GM19025 (cell line): ENCODE measurements around the gene CHD6.
A peak's percentile ranks its signal among the peaks of the same experiment; 100 is the strongest.

ENCODE experiments used
- ATAC-seq: cut with Tn5 transposase; IDR thresholded peaks from one replicate; pipeline ENCODE4 v1.9.1; 2021; ENCODE audit warnings: mild to moderate bottlenecking, low read depth, moderate library complexity; ENCODE audit not compliant: unreplicated experiment

The CHD6 gene

DNA sequence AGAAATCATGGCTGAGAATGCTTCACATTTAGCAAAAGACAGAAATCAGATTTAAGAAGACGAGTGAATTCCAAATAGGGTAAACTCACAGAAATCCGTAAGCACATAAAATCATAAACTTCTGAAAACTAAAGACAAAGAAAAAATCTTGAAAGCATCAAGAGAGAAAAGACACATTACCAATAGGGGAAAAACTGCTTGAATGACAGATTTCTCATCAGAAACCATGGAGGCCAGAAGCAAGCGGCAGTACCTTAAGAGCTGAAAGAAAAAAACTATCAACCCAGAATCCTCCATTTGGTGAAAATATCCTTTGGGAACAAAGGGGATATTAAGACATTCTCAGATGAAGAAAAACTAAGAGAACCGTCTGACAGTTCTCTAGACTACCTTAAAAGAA lies 185.0 kb downstream of the CHD6 start:
- no peak for ATAC-seq

DNA sequence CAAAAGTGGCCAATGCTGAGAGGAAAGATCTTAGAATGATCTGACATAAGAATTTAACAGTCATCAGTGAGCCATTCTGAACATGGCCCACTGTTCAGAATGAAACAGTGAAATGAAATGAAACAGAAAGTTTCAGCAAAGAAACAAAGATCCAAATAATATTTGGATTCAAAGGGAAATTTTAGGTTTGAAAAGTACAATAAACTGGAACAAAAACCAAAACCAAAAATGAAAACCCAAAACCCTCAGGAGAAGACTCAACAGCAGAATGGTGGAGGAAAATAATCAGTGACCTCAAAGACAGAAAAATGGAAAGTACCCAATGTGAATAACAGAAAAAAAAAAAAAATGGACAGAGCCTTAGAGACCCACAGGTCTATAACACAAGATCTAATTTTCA lies 185.4 kb downstream of the CHD6 start:
- ATAC-seq = no peak

DNA sequence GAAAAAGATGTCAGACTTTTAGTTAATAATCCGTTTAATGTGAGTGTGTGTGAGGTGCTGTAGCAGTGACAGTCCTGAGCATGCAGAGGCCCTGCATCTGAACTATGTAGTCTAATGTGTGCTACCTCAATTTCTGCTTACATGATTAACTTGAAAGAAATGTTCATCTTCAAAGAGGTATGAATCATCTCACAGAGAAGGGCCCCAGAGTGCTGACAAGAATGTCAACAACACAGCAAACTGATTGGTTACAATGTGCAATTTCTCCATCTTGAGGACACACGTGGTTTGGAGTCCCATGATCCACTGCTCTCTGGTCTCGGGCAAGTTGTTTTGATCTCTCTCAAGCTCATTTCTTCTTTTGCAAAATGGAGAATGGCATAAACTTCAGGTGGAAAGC lies 189.9 kb downstream of the CHD6 start:
- no peak for ATAC-seq

DNA sequence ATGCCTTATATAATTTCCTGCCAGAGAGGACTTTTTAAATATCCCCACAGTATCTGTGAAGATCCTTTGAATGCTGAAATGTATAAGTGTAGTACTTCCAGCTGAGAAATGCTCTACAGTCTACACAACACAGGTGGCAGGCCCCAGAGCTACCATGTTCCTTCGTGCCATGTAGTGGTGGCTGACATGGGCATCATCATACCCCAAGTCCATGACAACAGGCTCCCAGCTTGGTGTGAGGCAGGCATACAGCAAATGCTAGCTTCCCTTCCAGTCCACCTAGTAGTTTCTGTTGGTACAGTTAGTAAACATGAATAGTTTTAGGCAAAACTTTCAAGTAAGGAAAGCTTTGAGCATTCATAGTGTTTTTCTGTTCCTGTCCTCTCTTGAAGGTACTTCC lies 190.3 kb downstream of the CHD6 start:
- ATAC-seq = no peak

DNA sequence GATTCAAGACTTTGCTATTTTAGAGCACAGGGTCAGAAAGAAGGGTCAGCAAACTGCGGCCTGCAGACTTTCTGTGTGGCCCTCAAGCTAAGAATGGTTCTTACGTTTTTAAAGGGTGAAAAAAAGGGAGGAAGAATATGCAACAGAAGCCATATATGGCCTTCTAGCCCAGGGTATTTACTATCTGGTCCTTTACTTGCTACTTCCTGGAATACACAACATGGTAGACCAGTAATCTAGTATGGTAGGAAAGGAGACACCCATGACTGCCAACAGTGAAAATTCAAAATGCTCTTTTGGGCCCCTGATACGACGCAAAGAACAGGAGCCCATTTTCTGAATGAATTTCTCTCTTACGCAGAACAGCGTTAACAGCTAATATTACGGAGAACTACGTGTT lies 191.2 kb downstream of the CHD6 start:
- no peak for ATAC-seq

DNA sequence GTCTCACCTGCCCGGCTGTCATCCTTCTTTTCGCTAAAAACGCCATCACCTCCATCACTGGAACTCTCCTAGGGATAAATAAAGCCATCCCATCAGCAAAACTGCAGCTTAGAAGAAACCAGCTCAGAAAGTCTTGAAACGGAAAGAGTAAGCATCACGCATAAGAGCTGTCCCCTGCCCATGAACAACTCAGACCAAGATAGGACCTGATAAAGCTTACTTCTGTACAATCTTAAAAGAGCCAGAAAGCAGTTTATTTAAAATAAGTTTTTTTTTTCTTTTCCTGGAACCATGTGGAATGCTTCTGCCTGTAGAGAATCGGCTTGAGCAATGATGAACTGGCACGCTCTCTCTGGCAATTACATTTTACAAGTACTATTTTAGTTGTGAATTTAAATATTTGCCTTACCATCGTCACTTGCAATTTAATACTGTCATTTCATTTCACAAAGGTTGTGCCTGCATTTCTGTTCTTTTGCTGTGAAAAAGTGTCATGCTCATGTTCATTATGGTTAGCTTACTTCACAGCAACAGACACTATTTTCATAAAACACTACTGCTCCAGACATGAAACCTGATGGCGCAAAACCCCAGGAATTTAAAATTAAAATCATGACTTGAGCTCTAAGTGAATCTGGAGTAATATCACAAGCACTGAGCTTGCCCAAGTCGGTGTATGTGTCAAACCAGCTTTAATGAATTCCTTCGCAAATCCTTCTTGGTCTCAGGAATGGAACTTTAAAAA lies 191.9 kb downstream of the CHD6 start:
- no peak for ATAC-seq

DNA sequence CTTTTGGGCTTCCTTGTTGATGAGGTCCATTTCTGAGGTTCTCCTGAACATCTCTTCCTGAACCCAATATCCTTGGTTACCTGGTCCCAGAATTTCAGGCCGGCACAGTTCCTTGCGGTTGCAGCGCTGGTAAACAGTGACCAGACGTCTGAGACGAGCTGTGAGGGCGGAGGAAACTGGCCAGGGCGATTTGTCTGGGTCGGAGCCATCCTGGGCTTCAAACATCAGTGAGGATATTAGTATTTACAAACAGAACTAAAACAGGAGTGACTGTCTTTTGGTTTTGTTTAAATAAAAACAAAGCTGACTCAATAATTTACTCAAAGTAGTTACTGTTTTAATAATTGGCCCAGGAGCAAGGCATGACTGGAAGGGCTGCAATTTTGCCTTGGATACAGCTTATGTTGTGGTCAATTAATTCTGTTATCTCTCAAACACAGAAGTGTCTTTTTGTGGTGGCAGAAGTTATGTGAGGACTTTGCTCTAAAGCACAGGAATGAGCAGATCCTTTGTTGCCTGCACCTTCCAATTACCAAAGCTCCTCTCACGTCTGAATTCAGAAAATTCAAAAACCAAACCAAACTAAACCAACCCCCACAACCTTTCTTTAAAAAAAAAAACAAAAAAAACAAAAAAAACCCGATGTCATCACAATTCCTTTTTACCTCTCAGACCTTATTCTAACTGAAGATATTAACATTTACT lies 192.8 kb downstream of the CHD6 start:
- ATAC-seq = no peak

DNA sequence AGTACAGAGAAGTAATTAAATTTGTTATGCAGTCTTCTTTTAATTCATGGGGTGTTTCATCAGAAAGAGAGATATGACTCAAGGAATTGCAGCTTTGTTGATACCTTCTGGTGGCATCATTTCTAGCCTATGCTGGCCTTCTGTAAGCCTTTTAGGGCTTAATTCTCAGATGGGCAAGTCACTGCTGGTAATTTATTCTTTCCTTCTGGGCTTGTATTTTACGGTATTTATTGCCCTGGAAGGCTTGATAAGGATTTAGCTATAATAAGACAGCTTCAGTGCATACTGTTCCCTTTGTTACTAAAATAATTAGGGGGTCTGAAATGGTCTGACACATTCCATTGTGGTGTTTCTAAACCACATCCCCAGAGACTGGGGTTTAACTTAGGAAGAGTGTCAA lies 193.6 kb downstream of the CHD6 start:
- no peak for ATAC-seq

DNA sequence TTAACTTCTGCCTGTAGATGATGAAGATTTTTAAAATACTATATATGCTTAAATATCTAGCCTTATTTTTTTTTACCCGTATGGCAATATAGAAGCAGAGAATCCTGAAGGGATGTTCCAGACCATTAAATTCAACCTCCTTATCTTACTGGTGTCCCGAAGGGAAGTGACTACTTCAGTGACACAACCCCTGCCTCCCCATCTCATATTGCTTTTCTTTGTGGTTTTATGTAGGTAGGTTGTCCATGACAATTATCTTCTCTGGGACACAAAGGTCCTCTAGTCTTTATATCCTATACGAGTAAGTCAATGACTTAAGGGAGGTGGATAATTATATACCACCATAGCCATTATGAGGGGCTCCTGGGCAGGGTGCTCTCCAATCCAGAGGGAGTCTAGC lies 194.2 kb downstream of the CHD6 start:
- ATAC-seq = no peak

DNA sequence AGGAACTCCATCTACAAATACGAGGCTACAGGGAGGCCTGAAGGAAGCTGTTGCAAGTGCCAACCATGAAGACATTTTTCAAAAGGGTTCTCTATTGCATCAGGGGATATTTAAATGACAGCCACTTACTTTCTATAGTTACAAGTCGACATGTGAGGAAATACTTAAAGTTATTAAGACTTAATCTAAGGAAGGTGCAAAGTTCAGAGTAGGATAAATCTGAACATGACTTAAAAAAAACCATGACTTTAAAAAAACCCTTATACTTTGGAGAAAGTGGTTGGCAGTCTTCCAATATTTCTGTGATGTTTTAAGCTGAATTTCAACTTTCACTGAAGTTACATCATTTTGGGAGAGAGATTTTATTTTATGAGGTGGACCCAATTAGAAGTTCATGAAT lies 195.2 kb downstream of the CHD6 start:
- ATAC-seq = no peak

DNA sequence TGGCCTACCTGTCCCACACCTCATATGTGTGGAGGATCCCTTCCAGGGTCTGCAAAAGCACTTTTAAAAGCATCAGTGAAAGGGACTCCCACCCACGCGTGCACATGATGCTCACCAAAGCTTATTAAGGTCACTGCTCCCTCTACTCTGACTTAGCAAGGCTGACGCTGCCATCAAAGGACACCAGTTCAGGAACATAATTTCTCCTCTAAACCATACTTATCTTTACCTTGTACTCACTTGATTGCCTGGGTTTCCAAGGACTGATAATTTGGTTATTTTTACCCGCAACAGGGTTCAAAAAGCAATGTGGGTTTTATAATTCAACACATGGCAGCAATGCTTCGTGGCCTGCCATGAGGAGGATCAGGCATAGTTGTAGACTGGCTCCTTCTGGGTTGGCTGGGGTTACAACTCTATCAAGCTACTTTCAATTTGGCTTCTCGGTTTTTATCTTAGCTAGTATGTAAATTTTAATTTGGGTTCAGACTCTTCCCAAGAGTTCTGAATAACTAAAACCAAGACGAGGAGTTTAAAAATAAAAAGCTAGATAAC lies 199.4 kb downstream of the CHD6 start:
- no peak for ATAC-seq

DNA sequence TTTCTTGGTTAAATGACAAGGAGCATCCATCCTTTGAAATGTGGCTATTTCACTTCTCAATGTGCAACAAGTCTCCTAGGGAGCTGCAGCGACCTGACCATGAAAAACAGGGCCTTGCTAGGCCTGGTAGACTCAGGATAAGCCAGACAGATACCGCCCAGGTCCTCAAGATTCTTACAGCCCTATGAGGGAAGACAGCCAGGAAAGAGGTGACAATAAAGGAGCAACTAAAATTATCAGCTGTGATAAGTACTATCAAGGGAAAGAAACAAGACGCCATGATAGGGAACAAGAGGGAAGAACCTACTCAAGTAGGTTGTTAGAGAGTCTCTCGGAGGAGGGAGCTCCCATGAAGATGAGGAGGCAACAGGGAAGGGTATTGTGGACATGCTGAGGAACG lies 200.1 kb downstream of the CHD6 start:
- ATAC-seq = no peak

DNA sequence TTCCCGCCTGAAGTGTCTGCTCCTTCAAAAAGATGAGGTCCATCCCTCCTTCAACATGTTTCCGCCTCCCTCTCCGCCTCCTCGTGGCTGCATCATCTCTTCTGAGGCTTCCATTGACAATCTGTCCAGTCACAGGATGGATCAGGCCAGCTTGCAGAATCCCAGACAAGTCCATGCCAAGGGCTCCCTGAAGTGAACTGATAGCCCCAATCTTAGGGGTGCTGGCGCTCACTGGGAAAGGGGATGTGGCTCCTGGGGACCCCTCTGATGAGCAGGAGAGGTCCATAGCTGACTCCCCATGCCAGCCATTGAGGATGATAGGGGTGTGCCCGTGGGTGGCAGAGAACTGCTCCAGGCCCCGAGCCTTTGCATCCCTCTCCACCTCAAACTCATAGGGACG lies 203.0 kb downstream of the CHD6 start:
- no peak for ATAC-seq

DNA sequence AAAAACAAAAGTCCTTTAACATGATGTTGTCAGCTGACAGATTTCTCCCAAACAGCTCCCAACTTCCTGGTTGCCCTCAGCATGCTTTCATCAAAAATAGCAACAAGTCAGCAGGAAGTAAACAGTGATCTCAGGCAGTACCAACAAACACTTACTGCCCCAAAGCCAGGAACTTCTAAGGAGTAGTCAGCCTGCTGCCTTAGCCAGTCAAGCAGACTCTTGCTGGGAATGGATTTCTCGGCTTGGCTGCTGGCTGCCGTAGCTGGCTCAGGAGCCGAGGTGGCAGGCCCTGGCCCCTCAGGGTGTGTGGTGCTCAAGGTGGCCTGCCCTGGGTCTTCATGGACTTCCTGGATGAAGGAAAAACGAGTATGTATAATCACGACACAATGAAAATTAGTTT lies 205.0 kb downstream of the CHD6 start:
- ATAC-seq = no peak

DNA sequence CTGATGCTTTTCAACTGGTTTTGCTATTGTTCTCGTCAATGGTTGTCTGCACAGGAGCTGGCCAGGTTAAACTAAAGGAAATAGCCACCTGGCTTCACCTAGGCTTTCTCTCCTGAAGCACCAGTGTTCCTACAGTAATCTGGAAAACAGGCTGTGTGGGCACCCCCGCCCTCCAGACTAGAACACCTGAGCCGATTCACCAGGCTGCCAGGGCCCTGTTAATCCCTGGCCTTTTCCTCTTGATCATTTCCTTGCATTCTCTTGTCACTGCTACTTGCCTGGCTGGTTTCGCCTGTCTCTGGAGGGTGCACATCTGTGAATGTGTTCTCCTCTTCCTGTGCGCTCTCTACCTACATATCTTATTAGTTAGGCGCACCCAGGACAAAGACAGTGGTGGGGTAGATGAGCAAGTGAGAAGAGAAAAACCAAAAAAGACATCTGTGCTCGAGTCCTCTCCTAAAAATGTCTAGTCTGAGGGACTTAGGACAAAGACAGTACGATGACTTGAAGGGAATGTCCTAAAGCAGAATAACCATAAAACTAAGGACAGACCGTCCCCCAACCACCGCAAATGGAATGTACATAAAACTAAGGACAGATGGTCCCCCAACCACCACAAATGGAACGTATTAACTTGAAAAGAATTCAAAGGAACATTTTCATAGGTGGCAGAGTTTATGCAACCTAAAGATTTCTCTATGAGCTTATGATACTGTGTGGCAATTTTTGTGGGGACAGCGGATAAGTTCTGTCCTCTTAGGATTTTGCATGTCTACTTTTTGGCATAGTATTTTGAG lies 205.7 kb downstream of the CHD6 start:
- no peak for ATAC-seq

DNA sequence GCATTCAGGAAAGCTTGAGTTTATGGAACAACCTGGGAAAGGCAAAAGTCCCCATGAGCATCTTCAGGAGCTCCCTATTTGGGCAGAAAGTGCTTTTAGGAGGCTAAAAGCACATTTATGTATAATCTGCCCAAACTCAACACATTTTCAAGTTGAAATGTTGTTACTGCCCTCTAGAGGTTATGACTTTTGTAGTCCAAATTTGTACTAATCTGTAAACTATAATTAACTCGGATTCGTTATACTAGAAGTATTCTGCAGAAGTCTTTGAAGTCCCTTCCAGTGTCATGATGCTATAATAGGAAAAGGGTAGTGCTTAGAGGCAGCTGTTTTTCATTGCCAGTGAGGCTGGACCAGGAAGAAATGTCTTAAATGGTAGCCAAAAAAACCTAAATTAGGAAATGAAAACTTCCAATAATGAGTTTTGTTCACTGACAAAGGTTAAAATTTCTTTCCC lies 206.8 kb downstream of the CHD6 start:
- no peak for ATAC-seq

DNA sequence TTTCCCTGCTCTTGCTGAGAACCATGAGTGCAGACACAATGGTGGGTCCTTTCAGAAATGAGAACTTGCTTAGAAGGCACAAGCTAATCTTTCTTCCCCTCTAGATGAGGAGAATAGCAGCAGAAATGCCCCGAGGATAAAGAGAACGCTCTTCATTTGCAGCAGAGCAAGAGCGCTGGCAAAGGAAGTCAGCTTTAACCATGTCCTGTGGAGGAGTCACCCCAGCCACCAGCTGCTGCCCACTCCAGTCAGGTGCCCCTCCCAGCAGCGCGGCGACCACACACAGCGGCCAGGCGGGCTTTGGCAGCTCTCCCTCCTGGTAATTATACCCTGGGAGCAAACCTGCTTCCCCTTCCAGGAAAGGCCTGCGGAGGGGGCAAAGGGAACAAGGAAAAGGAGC lies 209.2 kb downstream of the CHD6 start:
- no peak for ATAC-seq

DNA sequence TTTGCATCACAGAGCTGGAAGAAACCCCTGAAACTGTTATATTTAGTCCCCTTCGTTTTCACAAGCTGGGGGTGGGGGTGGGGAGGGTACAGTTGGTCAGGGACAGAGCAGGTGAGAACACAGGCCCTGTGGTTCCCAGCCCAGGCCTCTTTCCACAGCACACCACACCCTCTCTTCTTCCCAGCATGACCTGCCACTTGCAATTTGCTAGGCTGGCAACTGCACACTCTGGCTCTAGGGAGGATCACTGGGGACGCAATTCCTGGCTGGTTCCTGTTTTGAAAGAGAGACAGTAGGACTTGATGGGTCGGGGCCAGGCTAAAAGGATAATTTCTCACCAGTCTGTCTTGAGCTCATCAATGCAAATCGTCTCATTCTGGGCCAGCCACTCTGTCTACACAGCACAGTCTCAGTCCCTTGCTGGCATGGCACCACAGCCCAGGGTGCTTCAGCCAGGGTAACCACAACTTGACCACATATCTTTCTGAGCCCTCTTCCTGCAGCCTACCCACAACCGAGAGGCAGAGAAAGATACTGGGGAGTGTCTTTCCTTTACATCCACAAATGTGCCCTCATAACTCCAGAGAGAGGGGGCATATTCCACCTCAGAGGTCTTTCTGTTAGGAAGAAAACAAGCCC lies 209.9 kb downstream of the CHD6 start:
- peak; percentile 77 for ATAC-seq

DNA sequence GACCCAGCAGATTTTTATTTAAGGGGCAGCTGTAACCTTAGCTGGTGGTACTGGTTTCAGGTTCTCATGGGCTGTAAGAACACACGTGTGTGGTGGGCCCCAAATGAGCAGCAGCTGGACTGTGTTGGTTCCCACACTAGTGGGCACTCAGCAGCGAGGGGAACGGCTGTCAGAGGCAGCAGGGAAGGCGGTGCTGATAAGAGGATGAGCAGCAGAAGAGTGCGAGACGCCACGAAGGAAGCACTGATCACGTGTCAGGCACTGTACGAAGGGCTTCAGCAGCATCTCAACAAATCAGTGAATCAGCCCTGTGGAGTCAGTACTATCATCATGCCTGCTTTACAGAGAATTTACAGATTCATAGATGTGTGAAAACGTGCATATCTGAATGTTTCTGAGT lies 210.6 kb downstream of the CHD6 start:
- ATAC-seq = no peak

DNA sequence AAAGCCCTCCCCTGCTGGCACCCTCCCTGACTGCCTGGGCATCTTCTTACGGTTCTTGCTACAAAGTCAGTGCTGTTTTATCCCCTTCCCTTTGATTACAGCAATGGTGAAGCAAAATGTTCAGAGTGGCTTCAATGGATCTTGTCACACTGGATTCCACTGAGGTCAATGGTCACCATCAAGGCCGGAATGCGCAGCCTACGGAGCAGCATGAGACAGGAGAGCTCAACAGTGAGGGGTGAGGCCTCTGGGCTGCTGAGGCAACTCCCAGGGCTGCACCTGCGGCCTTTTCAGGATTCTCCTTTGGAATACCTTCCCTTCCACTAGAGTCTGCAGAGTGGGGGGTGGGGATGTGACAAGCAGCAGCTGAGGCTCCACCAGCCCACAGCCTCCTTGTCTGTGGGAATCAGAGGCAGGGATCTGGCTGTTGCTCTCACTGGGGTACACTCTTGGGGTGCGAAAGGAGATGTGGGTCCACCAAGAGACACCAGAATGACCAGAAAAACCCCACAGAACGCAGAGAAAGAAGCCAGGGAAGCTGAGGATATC lies 211.2 kb downstream of the CHD6 start:
- no peak for ATAC-seq
